Islet of Langerhans (tissue), 1 donor: ENCODE data around the gene PTPRJ.

Experiments
- FAIRE-seq: peaks from one replicate; lab custom pipeline; 2011; peaks lifted over from hg19 to GRCh38; lab: Jason Lieb, UNC

Gene PTPRJ

DNA sequence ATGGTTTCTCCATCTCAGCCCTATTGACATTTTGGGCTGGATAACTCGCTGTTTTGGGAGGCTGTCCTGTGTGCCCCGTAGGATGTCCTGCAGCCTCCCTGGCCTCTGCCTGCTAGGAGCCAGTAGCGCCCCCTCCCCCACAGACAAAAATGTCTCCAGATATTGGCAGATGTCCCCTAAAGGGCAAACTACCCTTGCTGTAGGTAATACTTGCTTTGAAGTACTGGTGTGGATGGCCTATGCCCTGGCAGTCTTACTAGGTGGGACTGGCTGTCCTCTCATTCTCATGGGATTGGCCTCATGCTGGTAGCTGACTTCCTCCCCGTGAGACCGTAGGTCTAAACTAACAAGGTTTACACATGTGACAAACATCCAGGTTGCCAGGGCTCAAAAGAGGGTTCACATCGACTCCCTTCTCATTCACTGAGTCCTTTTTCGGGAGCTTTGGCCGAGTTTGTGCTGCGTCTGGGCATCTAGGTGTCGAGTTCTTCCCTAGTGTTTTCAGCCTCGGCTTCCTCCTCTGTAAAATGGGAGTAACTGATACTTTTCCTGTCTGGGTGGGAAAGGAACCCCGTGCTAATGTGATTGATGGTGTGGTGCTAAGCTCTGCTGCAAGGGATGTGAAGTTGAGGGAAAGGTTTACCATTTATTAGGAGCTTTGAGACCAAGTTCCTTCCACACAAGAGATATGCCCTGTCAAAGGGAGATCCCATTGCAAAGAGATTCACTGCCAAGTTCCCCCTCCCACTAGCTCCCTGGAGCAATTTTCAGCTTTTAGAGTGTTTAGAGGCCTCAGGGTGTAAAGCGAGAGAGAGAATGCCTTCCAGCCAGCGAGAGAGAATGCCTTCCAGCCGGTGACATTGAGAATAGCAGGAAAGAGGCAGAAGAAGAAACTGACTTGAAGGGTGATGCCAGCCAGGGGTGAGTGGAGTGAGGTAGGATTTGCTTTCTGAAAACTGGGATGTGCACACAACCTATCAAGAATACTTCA lies 17.0 kb downstream of the PTPRJ start:
- FAIRE-seq, result no peak

DNA sequence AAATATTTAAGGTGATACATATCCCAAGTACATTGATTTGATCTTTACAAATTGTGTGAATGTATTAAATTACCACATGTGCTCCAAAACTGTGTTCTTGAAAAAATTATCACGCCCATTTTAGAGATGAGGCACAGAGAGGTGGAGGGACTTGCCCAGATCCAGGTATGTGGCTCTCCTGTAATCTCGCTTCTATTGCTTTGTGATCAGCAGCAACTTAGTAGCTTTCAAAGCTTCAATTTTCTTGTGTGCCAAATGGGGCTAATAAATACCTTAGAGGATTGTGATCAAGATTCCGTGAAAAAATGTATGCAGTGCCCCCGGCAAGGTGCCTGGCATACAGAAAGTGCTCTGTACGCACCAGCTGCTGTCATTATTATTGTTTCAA lies 18.0 kb downstream of the PTPRJ start:
- FAIRE-seq, result no peak

DNA sequence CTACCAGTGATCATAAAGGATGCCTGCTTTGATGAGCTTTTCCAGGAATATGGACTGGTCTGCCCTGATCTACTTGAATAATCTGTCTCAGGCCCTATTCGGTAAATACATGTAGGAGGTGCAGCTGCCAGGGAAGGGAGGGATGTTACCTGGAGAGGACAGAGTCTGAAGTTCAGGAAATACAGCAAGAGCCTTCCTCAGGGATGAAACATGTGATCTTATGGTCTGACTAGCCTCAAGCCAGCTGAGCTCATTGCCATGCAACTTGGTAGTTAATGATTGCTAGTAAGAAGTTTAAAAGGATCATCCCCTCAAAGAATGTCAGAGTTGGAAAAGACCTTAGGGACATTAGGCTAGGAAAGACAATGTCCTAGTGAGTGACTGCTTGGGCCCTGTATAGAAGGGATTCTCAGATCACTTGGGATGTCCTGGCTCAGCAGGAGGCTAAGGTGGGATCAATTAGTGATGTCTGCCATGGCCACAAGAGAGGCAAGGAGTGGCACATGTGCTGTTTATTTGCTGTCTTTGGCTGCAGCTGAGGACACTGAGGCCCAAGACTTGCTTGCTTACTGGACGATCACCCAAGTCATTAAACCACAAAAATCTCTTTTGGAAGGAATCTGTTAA lies 18.5 kb downstream of the PTPRJ start:
- FAIRE-seq, result no peak

DNA sequence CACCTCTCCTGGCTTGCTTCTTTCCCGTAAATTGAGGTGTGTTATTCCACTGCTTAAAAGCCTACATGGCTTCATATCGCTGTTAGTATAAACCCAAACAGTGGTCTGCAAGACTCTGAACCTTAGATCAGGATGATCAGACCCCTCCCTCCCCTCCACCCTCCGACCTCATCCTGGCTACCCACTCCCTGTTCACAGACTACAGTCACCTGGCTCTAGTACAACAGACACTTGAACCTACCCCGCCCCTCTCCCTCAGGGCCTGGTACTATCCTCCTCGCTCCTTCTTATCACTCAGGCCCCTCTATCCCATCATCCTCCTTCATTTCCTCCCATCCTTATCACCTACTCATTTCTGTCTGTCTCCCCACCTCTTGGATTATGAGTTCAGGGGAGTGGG lies 20.1 kb downstream of the PTPRJ start:
- FAIRE-seq, result no peak

DNA sequence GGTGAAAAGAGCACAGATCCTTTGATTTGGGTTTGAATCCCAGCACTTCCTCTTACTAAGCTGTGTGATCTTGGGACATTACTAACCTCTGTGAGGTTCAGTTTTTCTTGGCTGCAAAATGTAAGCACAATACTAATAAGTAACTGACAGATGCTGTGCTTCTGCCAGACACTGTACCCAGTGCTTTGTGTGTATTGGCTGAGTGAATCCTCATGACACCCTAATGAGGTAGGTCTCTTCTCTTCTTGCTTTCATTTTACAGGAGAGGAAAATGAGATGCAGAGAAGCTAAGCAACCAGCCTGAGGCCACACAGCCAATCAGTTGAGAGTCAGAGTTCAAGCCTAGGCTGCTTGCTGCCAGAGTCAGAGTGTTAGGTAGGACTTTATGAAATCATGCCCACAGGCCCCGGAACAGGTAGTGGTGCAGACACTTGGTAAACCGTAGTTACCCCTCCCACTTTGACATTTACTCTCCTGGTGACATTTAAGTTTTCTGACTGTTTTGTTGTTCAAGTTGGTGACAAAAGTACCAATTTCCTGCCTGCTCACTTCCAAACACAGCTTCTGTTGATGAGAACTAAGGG lies 21.2 kb downstream of the PTPRJ start:
- FAIRE-seq, result no peak

DNA sequence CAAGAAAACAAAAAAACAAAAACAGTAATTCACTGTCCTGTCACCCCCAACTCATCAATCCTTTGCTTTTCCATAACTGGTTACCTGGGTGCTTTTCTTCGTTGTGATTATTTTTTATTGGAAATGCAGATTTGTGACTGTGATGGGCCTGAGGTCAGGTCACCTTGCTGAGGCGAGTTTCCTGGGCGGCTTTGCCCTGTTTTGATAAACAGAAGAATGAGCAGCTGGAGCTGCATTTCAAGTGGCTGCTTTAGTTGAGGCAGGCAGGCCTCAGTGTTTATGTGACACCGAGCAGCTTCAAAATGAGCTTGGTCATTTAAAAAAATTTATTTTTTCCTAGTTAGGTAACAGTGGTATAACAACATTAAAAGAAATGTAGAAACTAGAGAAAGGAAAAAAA lies 22.2 kb downstream of the PTPRJ start:
- FAIRE-seq, result no peak

DNA sequence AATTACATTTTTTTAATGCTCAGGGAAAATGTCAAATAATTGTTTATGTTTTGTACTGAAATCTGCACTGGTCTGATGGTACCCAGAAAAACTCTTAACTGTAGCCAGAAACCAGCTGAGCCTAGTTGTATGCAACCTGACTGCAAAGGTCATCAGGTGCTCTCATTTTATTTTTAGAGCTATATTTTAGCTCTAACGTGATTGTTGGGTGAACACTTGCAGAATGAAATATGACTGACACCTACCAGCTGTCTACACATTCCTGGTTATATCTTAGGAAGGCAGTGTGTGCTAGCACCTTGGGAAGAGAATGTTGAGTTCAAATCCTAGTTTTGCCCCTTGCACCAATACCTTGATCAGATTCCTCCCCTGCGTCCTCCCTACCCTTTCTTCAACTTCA lies 23.6 kb downstream of the PTPRJ start:
- no peak for FAIRE-seq

DNA sequence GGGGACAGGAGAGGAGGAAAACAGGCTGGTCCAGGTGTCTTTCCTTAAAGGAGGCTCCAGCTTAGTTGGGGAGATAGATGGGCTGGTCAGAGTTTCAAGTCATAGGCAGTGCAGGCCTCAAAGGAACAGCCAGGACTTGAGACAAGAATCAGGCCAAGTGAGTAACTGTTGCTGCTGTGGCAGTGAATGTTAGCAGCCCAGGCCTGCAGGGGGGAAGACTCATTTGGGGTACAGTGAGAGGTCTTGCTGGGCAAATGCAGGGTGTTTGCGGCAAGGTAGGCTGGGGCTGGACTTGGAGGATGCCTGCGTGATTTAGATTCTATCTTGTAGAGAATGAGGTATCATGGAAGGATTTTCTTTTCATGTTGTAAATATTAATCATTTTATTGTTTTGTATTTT lies 24.1 kb downstream of the PTPRJ start:
- no peak for FAIRE-seq

DNA sequence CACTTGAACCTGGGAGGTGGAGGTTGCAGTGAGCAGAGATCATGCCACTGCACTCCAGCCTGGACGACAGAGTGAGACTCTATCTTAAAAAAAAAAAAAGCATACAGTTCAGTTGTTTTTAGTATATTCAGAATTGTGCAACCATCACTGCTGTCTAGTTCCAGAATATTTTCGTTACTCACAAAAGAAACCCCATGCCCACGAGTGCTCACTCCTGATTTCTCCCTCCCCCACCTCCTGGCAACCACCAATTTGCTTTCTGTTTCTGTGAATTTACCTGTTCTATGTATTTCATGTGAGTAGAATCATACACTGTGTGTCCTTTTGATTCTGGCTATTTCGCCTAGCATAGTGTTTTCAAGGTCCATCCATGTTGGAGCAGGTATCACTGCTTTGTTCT lies 24.8 kb downstream of the PTPRJ start:
- FAIRE-seq, result no peak

DNA sequence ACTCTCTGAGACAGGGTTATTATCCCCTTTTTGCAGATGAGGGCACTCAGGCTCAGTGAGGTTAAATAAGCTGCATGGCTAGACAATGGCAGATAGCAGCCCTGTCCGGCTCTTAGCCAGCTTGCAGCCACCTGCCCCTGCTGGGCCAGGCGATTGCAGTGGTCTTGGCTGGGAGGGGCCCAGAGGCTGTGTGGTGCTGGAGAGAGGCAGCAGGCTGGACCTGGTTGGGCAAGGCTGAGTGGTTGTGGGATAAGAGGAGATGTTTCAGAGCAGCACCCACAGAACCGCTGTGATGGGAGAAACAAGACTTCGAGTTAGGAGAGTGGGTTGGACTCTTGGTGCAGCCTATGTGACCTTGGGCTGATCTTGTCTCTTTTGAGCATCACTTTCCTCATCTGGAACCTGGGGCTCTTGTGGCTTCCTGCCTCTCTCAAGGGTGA lies 25.5 kb downstream of the PTPRJ start:
- no peak for FAIRE-seq

DNA sequence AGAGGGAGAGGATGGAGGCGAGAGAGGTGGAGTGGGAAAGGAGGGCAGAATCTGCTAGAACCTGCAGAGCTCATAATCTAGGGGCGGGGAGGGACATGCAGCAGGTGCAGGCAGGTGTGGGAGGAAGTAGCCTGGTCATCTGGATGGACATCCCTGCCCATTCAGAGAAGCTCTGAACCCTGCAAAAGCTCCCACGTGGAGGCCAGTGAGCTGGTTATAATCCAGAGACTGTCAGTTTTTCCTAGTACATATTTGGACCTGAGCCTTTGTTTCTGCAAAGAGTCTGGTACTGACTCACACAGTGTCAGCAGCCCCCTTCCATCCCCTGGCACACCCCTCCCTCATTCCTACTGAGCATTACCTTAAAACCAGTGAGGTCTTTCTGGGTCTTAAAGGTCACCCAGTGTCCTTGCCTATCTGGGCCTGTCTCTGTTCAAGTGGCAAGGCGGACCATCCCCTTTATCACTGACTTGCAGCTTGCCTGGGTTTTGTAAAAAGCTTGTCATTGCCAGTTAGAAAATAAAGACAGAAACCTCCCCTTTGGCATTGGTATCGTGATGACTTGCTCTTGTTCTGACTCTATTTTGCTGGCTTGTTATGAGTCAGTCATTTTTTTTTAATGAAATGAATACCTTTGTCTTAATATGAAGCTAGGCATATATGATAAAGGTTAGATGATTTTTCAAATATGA lies 26.1 kb downstream of the PTPRJ start:
- FAIRE-seq, result no peak

DNA sequence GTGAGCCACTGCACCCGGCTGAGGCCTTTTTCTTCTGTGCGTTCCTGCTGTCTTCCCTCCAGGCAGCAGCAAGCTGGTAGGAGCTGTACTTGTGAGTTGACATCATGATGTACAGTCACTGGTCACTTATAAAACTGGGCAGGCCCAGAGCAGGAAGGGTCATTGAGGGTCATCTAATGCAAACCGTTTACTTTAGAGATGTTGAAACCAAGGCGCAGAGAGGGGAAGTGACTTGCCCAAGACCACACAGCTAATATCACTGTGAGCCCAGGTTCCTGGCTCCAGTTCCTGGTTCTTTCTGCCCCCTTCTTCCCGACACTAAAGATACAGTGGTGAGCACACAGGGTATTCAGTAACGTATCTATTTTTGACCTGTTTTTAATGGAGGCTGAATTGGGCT lies 27.3 kb downstream of the PTPRJ start:
- no peak for FAIRE-seq

DNA sequence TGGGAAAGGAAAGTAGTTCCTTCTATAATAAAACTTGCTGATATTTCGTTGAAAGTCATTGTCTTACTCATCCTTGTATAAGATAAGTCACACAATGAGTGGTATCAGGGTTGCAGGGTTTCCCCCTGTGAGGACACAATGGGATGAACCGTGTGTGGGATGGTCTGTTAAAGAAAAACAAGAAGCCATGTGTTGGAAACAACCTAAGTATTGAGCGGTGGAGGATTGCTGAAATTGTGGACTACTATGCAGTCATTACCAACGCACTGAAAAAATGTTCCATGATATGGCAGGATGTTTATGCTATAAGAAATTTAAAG lies 28.6 kb downstream of the PTPRJ start:
- no peak for FAIRE-seq

DNA sequence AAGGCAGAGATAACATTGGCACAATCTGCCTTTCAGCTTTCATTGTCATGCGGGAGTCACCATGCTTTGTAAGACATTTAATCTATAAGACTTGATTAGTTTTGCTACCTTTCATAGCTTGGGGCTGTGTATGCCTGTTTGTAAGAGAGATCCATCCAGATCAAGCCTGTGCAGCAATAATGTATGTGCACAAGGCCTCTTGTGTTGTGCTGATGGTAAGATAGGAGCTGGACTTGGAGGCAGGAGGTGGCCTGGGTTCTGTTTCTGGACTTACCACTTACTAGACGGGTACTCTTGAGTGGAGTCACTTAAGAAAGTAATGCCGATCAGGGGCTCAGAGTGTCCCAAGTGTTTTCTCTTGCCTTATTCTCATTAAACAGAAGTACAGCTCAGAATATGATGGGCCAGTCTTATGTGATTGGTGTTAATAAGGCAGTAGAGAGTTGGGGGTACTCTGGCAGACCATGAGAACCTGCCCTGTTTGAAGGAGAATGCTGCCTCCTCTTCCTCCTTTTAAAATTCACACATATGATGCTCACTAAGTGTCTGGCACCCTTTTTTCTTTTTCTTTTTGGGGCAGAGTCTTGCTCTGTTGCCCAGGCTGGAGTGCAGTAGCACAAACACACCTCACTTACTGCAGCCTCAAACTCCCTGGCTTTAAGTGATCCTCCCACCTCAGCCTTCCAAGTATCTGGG lies 30.9 kb downstream of the PTPRJ start:
- no peak for FAIRE-seq

DNA sequence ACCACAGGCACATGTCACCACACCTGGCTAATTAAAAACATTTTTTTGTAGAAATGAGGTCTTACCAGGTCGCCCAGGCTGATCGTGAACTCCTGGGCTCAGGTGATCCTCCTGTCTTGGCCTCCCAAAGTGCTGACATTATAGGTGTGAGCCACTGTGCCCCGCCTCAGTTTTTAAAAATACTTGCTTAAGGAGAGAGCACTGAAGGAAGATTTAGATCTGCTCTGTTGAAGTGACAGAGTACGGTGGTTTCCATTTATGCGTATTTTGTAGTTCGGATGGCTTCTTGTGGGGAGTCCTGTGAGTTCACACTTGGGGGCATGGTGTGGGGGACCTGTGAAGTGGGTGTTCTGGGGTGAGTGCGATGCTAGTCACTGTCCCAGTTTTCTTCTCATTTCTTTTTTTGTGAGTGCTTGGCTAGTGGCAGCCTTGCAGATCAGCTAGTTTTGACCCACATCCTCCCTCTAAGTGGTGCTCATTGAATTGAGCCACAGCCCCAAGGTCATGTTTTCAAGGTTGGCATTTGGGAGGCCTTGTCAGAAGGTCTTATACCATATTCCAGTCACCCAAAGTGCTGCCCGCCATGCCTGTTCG lies 31.5 kb downstream of the PTPRJ start:
- FAIRE-seq, result no peak

DNA sequence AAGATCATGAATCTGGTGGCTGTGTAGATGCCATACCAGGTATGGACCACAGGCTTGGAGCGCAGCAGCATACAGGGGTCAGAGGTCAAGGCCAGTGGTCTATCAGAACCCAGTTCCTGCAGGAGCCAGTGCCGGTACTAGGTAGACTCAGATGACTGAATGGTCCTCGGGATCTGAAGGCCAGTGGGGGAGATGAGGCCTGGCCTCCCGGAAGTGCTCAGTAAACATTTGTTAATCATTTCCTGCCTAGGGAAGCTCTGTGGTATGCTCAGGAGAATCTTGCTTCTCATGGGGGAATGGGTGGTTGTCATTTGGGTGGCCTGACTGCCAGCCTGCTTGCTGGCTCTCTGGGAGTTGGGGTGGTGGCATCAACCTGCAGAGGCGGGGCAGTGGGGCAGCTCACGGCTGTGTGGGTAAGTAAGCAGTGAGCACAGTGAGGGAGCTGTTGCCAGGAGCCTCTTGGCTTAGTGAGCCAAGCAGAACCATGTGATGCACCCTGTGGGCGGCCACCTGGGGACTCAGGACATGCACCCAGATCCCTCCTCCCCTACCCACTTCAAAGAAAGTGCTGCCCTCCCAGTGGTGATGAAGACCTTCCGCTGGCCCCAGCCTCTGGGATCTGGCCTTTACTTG lies 33.0 kb downstream of the PTPRJ start:
- no peak for FAIRE-seq

DNA sequence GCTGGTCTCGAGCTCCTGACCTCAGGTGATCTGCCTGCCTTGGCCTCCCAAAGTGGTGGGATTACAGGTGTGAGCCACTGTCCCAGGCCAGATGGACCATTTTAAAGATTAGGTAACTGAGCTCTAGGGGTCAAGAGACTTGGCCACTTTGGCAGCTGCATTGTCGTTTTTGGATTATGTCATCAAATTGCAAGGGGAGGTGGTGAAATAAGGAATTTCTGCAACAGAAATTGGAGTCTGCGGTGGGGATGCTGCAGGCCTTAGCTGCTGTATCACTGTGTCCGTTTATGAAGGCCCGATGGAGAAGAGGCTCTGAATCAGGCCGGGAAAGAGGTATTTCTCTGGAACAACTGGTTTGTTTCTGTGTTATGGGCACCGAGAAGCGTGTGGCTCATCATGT lies 34.6 kb downstream of the PTPRJ start:
- FAIRE-seq, result no peak

DNA sequence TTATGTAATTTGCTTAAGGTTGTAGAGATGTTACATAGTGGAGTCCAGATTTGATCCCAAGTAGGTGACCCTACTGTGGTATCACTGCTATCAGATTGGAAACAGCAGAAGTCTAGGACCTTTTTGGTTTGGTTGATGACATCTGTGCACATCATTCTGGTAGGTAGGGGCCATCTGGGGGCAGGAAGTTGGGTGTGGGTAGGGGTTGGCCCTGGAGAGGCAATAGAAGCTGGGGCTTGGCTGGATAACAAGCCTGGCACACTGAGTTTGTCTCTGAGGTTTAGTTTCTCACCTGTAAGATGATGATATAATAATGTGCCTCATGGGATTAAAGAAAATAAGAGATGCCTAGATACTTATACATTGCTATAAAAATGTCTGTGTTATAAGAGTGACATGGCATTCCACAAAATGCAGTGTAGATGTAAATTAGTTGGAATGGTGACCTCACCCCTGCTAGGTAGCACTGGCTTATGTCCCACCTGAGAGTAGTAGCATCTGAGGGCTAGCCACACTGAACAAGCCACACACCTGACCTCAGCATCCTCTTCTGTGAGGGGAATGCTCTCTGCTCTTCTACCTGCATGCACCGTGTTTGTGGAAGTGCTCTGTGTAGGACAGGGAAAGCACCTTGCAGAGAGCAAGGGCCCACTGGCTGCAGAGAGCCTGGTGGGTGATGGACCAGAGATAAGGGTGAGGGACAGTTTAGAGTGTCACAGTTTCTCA lies 36.9 kb downstream of the PTPRJ start:
- FAIRE-seq, result no peak

DNA sequence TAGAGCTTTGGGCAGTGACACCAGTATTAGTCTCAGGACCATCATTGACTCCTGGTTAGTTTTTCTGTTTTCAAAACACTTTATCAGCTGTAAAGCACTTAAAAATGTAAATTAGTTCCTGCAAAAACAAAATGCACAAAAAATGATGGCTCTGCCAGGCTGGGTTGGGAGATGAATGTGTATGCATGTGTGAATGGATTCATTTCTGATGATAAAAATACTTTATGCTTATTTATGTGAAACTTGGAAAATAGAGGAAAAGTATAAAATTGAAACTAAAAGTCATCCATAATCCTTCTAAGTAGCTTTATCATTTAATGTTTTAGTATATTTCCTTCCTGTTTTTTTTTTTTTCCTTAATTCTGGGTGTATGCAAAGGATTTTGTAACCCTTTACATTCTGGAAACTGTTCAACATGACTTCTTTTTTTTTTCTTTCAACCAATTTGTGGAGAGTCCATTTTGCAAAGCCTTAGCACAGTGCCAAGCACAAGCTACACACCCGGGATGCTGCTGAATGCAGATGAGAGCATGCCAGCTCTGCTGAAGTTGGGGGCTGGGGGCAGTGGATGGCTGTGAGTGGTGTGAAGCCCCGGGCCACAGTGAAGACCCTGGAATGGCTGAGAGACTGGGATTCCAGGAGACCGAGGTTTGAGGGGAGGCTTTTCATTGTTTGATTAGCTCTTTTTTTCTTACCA lies 37.6 kb downstream of the PTPRJ start:
- no peak for FAIRE-seq
